MM.1S (cell line): ENCODE data around the gene CLRN3.

Experiments
- DNase-seq: peaks from one replicate; pipeline ENCODE4 v3.0.0-alpha.2; 2015
- H2AFZ ChIP-seq: fragments of 300-600 bp; sonication (generic); 2 replicates; pipeline ENCODE4 v1.6.0; 2016; ENCODE audit warnings: antibody characterized with exemption, low read length
- H3F3A ChIP-seq: fragments of 300-600 bp; sonication (generic); 2 replicates; pipeline ENCODE4 v1.6.1; 2016; ENCODE audit warnings: mild to moderate bottlenecking, antibody characterized with exemption, low read length, moderate library complexity, mixed read lengths; ENCODE audit not compliant: insufficient read depth
- H3K27ac ChIP-seq: fragments of 300-600 bp; sonication (generic); 2 replicates; pipeline ENCODE4 v1.5.1; 2016; ENCODE audit warnings: mild to moderate bottlenecking, low read length
- H3K27me3 ChIP-seq: fragments of 300-600 bp; sonication (generic); replicated peaks from 2 replicates; pipeline ENCODE4 v1.6.0; 2016; ENCODE audit warnings: low read length; ENCODE audit not compliant: insufficient read depth
- H3K36me3 ChIP-seq: fragments of 300-600 bp; sonication (generic); replicated peaks from 2 replicates; pipeline ENCODE4 v1.6.1; 2016; ENCODE audit warnings: mild to moderate bottlenecking, low read length, mixed read lengths; ENCODE audit not compliant: insufficient read depth
- H3K4me1 ChIP-seq: fragments of 300-600 bp; sonication (generic); 2 replicates; pipeline ENCODE4 v1.6.1; 2016; ENCODE audit warnings: low read length, mixed read lengths
- H3K4me2 ChIP-seq: fragments of 300-600 bp; sonication (generic); 2 replicates; pipeline ENCODE4 v1.6.0; 2016; ENCODE audit warnings: low read depth, low read length
- H3K4me3 ChIP-seq: fragments of 300-600 bp; sonication (generic); 2 replicates; pipeline ENCODE4 v1.5.1; 2016; ENCODE audit warnings: low read length, mixed read lengths
- H3K79me2 ChIP-seq: fragments of 300-600 bp; sonication (generic); 2 replicates; pipeline ENCODE4 v1.6.1; 2016; ENCODE audit warnings: mixed run types, low read length, mixed read lengths
- H3K9ac ChIP-seq: fragments of 300-600 bp; sonication (generic); 2 replicates; pipeline ENCODE4 v1.6.1; 2016; ENCODE audit warnings: low read length, mixed read lengths
- H3K9me2 ChIP-seq: fragments of 300-600 bp; sonication (generic); replicated peaks from 2 replicates; pipeline ENCODE4 v1.6.1; 2016; ENCODE audit warnings: mild to moderate bottlenecking, low read length, mixed read lengths; ENCODE audit not compliant: insufficient read depth
- H3K9me3 ChIP-seq: fragments of 300-600 bp; sonication (generic); replicated peaks from 2 replicates; pipeline ENCODE4 v1.6.1; 2016; ENCODE audit warnings: mild to moderate bottlenecking, low read length, mixed read lengths; ENCODE audit not compliant: insufficient read depth
- H4K20me1 ChIP-seq: fragments of 300-600 bp; sonication (generic); 2 replicates; pipeline ENCODE4 v1.6.1; 2016; ENCODE audit warnings: mild to moderate bottlenecking, low read length, moderate library complexity, mixed read lengths; ENCODE audit not compliant: insufficient read depth
- EZH2 ChIP-seq: fragments of 300-600 bp; sonication (generic); optimal IDR thresholded peaks from 2 replicates; pipeline ENCODE3; 2017; ENCODE audit warnings: low read depth, mild to moderate bottlenecking, antibody characterized with exemption, low read length, mixed read lengths
- EZH2phosphoT487 ChIP-seq: fragments of 300-600 bp; sonication (generic); IDR thresholded peaks from 2 replicates; pipeline ENCODE4 v1.6.1; 2018; ENCODE audit warnings: antibody characterized with exemption, low read length
- TF ChIP-seq, protein P1 (sequence below): fragments of 300-600 bp; sonication (generic); IDR thresholded peaks from 2 replicates; pipeline ENCODE4 v1.5.1; 2016; ENCODE audit warnings: antibody characterized with exemption, low read length, mixed read lengths

Gene CLRN3

DNA sequence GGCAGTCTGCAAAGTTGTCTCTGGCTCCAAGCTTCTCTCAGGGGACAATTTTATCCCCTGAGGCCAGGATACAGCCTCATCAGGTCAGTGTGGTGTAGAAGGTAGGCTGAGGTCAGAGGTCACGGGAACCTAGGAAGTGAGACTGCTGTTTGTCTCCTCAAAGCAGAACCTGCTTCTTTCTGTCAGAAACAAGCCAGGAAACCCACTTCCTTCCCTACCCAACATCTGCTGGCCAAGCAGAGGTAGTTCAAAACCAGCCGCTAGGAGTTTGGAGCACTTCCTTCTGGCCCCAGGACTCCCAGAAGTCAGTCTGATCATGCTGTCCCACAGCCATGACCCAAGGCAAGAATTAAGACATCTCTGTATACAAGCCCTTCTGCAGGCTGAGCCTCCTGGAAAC is 12.2 kb downstream of the CLRN3 start:
- H3K79me2 ChIP-seq, result no peaks in the 10 kb centered on the region
- 0 out of 2 replicates have a peak, but pooled peaks cover 7% of the 10 kb centered on the region for H3K4me1 ChIP-seq
- H3K36me3 ChIP-seq, result no peaks in the 10 kb centered on the region
- H3K27me3 ChIP-seq, result no peaks in the 10 kb centered on the region
- H2AFZ ChIP-seq, result 0 out of 2 replicates have a peak overlapping the region, but pooled peaks have one; percentile 23
- no peak overlapping the region for H3K9ac ChIP-seq
- H3K4me2 ChIP-seq, result no peak overlapping the region
- TF ChIP-seq EZH2phosphoT487, result no peak
- TF ChIP-seq EZH2, result no peak
- TF ChIP-seq, protein P1, sequence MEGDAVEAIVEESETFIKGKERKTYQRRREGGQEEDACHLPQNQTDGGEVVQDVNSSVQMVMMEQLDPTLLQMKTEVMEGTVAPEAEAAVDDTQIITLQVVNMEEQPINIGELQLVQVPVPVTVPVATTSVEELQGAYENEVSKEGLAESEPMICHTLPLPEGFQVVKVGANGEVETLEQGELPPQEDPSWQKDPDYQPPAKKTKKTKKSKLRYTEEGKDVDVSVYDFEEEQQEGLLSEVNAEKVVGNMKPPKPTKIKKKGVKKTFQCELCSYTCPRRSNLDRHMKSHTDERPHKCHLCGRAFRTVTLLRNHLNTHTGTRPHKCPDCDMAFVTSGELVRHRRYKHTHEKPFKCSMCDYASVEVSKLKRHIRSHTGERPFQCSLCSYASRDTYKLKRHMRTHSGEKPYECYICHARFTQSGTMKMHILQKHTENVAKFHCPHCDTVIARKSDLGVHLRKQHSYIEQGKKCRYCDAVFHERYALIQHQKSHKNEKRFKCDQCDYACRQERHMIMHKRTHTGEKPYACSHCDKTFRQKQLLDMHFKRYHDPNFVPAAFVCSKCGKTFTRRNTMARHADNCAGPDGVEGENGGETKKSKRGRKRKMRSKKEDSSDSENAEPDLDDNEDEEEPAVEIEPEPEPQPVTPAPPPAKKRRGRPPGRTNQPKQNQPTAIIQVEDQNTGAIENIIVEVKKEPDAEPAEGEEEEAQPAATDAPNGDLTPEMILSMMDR, result no peak
- no peaks in the 10 kb centered on the region for H3K9me2 ChIP-seq
- H3K4me3 ChIP-seq, result no peak overlapping the region
- no peaks in the 10 kb centered on the region for H3F3A ChIP-seq
- H3K27ac ChIP-seq, result no peak overlapping the region; the same call in 1 of the 2 replicates
- no peaks in the 10 kb centered on the region for H3K9me3 ChIP-seq
- H4K20me1 ChIP-seq, result no peaks in the 10 kb centered on the region
- peak; percentile 25 for DNase-seq

DNA sequence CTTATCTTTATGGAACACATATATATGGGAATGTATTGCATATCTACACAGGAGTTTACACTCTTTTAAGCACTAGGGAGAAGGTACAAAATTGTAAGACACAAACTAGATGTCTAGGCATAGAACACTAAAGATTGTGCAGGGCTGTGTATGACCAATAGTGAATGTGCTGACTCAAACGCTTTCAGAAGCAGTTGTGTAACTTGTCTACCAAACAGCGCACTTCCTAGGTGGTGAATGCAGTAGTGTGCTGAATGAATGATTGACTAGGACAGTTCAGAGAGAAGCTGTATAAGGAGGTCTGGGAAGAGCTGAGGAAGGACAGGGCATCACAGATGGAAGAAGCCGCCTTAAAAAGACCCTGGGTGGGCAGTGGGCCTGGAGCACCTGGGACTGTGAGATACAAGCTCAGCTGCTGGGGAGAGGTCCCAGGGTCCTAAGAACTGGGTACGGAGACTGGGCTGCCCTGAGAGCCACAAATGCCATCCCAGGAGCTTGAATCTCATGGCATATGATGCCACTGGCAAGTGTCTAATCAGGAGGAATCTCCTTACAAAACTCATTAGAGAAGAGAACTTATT is 14.2 kb downstream of the CLRN3 start:
- Histone ChIP-seq H2AFZ (no peak overlapping the region), H3K9me2 (no peaks in the 10 kb centered on the region), H4K20me1 (no peaks in the 10 kb centered on the region), H3K27me3 (no peaks in the 10 kb centered on the region), H3F3A (no peaks in the 10 kb centered on the region), H3K36me3 (no peaks in the 10 kb centered on the region), H3K9me3 (no peaks in the 10 kb centered on the region), H3K4me3 (no peak overlapping the region), H3K27ac (no peak overlapping the region), H3K9ac (no peak overlapping the region), H3K4me1 (0 out of 2 replicates have a peak, but pooled peaks cover 7% of the 10 kb centered on the region), H3K79me2 (no peaks in the 10 kb centered on the region), H3K4me2 (no peak overlapping the region)
- TF ChIP-seq EZH2 (no peak), EZH2phosphoT487 (no peak)
- TF ChIP-seq, protein P1, result no peak
- no peak for DNase-seq

DNA sequence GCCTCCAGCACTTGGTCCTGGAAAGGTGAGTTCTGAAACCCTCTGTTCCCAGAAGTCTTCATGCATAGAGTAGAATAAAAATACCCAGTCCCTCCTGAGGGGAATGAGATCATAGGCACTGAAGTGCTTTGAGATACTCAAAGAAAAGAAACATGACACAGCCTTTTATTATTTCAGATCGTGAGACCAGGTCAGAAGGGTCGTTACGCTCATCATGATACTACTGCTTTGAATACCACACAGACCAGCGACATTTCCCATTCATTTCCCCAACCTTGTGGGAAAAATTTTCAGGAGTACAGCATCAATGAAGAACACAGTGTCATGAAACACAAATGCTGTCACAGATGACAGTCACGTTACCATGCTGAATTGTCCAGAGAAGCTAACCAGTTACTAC is 15.0 kb downstream of the CLRN3 start:
- Histone ChIP-seq H2AFZ (no peak overlapping the region), H3K4me3 (no peak overlapping the region), H3K36me3 (no peaks in the 10 kb centered on the region), H3K9me2 (no peaks in the 10 kb centered on the region), H3K4me2 (no peak overlapping the region), H3K27me3 (no peaks in the 10 kb centered on the region), H3K4me1 (0 out of 2 replicates have a peak, but pooled peaks cover 7% of the 10 kb centered on the region), H4K20me1 (no peaks in the 10 kb centered on the region), H3K9me3 (no peaks in the 10 kb centered on the region), H3K9ac (no peak overlapping the region), H3F3A (no peaks in the 10 kb centered on the region), H3K27ac (no peak overlapping the region), H3K79me2 (no peaks in the 10 kb centered on the region)
- TF ChIP-seq EZH2 (no peak), EZH2phosphoT487 (no peak)
- TF ChIP-seq, protein P1, result no peak
- no peak for DNase-seq
